Upper lobe of left lung (tissue), 4 donors: ENCODE results near the gene SPDYE5.
"Not testable (repeated sequence)": the region's sequence is repeated elsewhere in the genome, so short reads cannot be mapped to it uniquely, and the experiment has no call there.

Source experiments
- CTCF ChIP-seq, 6 experiments: fragments of 450-650 bp in 4 of 6; fragments of 200-600 bp in 2 of 6; sonication (generic) in 2 of 6; IDR thresholded peaks; one replicate each; pipeline ENCODE4 v1.5.1; 2016 to 2019; ENCODE audit warnings: antibody characterized with exemption in 6 of 6
- EP300 ChIP-seq, 4 donors: sonication (generic); formaldehyde crosslinking; IDR thresholded peaks; one replicate each; pipeline ENCODE4 v1.5.1; 2017; ENCODE audit warnings: antibody characterized with exemption in 4 of 4, control low read depth in 2 of 4
- POLR2A ChIP-seq, 4 donors: fragments of 450-650 bp; IDR thresholded peaks; one replicate each; pipeline ENCODE4 v1.5.1; 2016 to 2017; ENCODE audit warnings: antibody characterized with exemption in 4 of 4, mild to moderate bottlenecking in 2 of 4
- POLR2AphosphoS5 ChIP-seq, 2 donors: sonication (generic); formaldehyde crosslinking; IDR thresholded peaks; one replicate each; pipeline ENCODE4 v1.5.1; 2017; ENCODE audit warnings: antibody characterized with exemption in 2 of 2

- not testable (repeated sequence) for TF ChIP-seq CTCF, POLR2A, EP300, POLR2AphosphoS5 (IDR thresholded peaks at IDR 0.05)
These were observed 22.0 kb upstream of the SPDYE5 start for GRCh38 chr7:75470166-75470565.
